Ectodermal cell (in vitro differentiated cells): ENCODE measurements around the gene PRAMEF10. TPM values are rescaled to one million over a fixed set of nuclear protein-coding genes. Genes with fewer than 3 reads are reported as not detected.
"Not testable (repeated sequence)": the region's sequence is repeated elsewhere in the genome, so short reads cannot be mapped to it uniquely, and the experiment has no call there.

ENCODE experiments used
- H3K27ac ChIP-seq: 2 replicates; pipeline ENCODE4 v1.7.0; 2013; ENCODE audit warnings: mild to moderate bottlenecking, low read depth, low read length; ENCODE audit not compliant: insufficient read depth, poor library complexity, severe bottlenecking
- H3K27me3 ChIP-seq: 2 replicates; pipeline ENCODE4 v1.7.0; 2013; ENCODE audit warnings: mild to moderate bottlenecking, low read length; ENCODE audit not compliant: insufficient read depth, control insufficient read depth, poor library complexity, severe bottlenecking
- H3K36me3 ChIP-seq: one replicate; pipeline ENCODE4 v1.7.0; 2013; ENCODE audit warnings: low read length; ENCODE audit not compliant: control insufficient read depth, insufficient read depth
- H3K4me1 ChIP-seq: one replicate; pipeline ENCODE4 v1.7.0; 2013; ENCODE audit warnings: low read length; ENCODE audit not compliant: control insufficient read depth, insufficient read depth
- H3K4me3 ChIP-seq: 2 replicates; pipeline ENCODE4 v1.7.0; 2013; ENCODE audit warnings: low read depth, low read length, control low read depth; ENCODE audit not compliant: insufficient read depth
- H3K9me3 ChIP-seq: 2 replicates; pipeline ENCODE4 v1.7.0; 2013; ENCODE audit warnings: mild to moderate bottlenecking, low read length, moderate library complexity; ENCODE audit not compliant: control insufficient read depth
- WGBS, 2 experiments: methylation state at CpG; one replicate each; pipeline ENCODE4 v1.1.7; 2013; ENCODE audit warnings: missing lambda C conversion rate in 2 of 2; 5-methylcytosine and 5-hydroxymethylcytosine counted together
- polyA plus RNA-seq, 4 experiments: library from polyadenylated mRNA; stranded (reverse); fragments of 50-300 nt; gene quantifications; one replicate each; pipeline ENCODE4 v1.2.3, GENCODE V29; 2013

Gene PRAMEF10, protein sequence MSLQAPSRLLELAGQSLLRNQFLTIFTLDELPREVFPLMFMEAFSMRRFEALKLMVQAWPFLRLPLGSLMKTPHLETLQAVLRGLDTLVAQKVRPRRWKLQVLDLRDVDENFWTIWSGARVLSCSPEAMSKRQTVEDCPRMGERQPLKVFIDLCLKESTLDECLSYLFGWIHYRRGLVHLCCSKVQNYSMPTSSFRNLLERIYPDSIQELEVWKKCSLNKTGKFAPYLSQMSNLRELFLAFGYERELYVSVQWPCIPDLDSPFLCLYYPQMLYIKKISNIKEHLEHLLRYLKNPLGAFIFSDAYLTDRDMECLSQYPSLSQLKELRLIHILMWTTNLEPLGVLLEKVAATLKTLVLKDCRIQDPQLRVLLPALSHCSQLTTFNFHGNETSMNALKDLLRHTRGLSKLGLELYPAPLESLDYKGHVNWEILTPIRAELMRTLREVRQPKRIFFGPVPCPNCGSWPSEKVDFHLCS
- polyA plus RNA-seq (2013, experiment 1 of 4): not detected
- not detected for polyA plus RNA-seq (2013, experiment 2 of 4)
- not detected for polyA plus RNA-seq (2013, experiment 3 of 4)
- polyA plus RNA-seq (2013, experiment 4 of 4): not detected

DNA sequence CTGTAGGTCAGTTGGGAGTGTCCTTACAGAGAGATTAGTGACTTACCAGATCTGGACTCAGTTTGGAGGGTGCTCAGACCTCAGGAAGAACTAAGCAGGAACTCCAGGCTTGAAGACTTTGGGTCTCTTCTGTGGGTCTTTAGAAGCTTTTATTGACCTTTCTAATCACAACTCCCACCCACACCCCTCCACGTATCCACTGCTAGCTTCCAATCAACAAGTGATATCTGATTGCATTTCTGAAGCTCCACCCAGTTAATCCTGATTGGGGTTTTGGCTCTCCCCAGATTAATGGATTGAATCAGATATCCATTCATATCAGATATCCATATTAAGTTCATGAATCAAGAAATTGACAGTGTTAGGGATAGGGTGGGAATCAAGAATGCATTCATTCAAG is at the start of gene PRAMEF10:
TSS of gene PRAMEF10 (minus strand) at position 101 of the 400 bp plus-strand sequence. CDS start 2,423 bp downstream, outside the sequence.
- H3K36me3 ChIP-seq, H3K27me3 ChIP-seq, H3K27ac ChIP-seq, H3K4me1 ChIP-seq, H3K4me3 ChIP-seq, H3K9me3 ChIP-seq: not testable (repeated sequence)
- WGBS, 2 experiments: no CpG with 5 or more reads among the region's 1 CpG

DNA sequence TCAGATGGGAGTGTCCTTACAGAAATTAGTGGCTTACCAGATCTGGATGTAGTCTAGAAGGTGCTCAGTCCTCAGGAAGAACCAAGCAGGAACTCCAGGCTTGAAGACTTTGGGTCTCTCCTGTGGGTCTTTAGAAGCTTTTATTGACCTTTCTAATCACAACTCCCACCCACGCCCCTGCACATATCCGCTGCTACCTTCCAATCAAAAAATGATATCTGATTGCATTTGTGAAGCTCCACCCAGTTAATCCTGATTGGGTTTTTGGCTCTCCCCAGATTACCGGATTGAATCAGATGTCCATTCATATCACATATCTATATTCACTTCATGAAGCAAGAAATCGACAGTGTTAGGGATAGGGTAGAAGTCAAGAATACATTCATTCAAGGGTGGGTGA is 49.4 kb upstream of the PRAMEF10 start, which contains the start of gene PRAMEF6:
TSS of gene PRAMEF6 (minus strand) at position 101 of the 400 bp plus-strand sequence. CDS start 5,062 bp downstream, outside the sequence.
- not testable (repeated sequence) for H3K27me3 ChIP-seq, H3K4me3 ChIP-seq, H3K27ac ChIP-seq, H3K9me3 ChIP-seq, H3K4me1 ChIP-seq, H3K36me3 ChIP-seq
- no CpG with 5 or more reads among the region's 4 CpGs for WGBS, 2 experiments

DNA sequence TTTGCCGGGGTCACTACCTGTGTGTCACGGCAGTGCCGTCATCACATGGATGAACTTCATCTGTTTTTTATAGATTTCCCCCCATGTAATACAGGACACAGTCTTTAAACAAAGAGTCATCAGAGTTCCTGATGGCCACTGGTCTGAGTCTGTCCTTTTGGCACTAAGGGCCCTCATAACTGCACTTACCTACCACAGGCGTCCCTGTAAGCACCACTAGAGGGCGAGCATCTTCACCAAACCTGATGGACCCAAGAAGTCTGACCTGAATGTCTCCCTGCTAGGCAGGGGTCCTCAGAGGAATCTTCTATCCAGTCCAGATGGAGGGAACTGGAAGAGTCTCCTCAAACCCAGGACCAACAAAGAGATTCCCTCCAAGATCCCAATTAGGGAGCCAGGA is 26.3 kb upstream of the PRAMEF10 start:
- WGBS, 2 experiments: 93% methylated on average over 1 of the region's 5 CpGs; no CpG with 5 or more reads in 1 of the 2 experiments
- not testable (repeated sequence) for H3K4me3 ChIP-seq, H3K27ac ChIP-seq, H3K36me3 ChIP-seq, H3K27me3 ChIP-seq, H3K4me1 ChIP-seq, H3K9me3 ChIP-seq

DNA sequence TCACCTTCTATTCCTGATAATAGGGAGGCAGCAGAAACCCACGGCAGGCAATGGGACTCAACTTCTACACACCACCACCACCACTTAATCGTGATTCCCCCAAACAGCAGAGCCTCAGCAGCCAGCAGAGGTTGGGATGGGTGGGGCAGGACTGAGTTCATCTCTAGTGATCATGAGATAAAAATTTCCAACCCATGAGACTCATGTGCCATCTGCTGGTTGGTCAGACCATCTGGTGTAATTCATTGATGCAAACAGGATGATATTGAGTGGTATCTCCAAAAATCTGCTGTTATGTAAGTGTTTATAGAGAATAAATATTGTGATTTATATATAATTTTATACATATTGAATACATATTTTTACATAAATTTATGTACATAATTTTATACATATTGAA is 23.7 kb upstream of the PRAMEF10 start:
- not testable (repeated sequence) for H3K4me3 ChIP-seq, H3K4me1 ChIP-seq, H3K27me3 ChIP-seq, H3K27ac ChIP-seq, H3K9me3 ChIP-seq, H3K36me3 ChIP-seq
- WGBS, 2 experiments: 73 to 82% methylated on average over 1 to 2 of the region's 2 CpGs

DNA sequence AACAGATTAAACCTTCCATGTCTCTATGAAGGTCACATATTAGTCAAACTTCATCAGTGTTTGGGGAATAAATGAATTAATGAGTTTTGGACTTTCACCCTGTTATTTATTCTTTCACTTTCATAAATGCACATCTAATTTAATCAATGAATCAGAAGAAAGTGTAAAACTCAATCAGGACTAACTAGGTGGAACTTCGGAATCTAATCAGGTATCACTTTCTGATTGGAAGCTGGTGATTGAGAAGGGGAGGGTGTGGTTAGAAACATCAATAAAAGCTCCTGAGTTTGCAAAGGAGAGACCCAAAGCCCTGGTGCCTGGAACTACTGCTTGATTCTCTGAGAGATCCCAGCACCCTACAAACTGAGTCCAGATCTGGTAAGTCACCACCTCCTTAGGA is 18.2 kb upstream of the PRAMEF10 start, which contains the start of gene PRAMEF7:
TSS of gene PRAMEF7 (plus strand) at position 301 of the 400 bp plus-strand sequence. CDS start 1,083 bp downstream, outside the sequence.
- not testable (repeated sequence) for H3K4me3 ChIP-seq, H3K36me3 ChIP-seq, H3K27me3 ChIP-seq, H3K27ac ChIP-seq, H3K9me3 ChIP-seq, H3K4me1 ChIP-seq
- no CpG with 5 or more reads among the region's 1 CpG for WGBS, 2 experiments

DNA sequence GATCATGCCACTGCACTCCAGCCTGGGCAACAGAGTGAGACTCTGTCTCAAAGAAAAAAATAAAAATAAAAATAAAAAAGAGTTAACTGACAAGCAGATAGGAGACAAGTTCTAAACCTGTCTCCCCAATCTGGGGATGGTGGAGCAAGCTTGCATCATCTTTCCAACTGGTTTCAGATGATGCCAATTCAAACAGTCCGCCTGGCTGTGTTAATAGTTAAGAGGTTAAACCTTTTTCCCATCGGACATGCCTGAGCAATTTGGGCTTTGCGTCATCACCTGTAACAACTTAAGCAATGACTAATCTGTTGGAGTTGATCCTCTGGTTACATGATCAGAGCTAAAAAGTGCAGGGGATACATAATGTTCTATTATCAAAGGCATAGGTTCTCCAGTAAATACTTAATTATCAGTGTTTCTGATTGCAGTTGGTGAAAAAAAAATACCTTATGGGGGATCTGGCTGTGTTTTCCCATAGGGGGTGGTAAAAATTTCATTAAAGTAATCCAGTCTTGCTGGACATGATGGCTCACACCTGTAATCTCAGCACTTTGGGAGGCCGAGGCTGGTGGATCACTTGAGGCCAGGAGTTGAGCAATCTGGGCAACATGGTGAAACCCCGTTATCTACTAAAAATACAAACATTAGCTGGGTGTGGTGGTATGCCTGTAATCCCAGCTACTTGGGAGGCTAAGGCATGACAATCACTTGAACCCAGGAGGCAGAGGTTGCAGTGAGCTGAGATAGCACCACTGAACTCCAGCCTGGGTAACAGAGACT is 5.9 kb upstream of the PRAMEF10 start:
- H3K4me3 ChIP-seq, H3K4me1 ChIP-seq, H3K36me3 ChIP-seq, H3K27ac ChIP-seq, H3K27me3 ChIP-seq, H3K9me3 ChIP-seq: not testable (repeated sequence)
- 88% methylated on average over 1 of the region's 5 CpGs; no CpG with 5 or more reads in 1 of the 2 experiments for WGBS, 2 experiments

DNA sequence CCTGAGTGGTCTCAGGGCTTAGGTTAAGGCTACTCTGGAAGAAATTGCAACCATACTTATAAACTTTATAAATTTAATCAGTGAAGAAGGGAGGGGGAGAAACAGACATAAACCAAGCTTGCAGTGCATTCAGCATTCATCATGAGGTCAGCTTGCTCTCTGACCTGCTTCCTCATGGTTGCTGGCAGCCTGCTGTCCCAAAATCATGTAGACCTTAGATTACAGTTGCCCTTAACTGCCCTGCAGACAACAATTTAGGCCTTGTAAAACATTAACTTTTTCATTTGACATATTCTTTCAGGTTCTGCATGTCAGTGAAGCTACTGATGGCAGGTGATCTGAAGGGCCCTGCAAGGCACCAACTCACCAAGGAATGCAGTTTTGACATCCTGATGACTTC is 1.1 kb upstream of the PRAMEF10 start:
- H3K27me3 ChIP-seq, H3K4me3 ChIP-seq, H3K27ac ChIP-seq, H3K36me3 ChIP-seq, H3K4me1 ChIP-seq, H3K9me3 ChIP-seq: not testable (repeated sequence)

DNA sequence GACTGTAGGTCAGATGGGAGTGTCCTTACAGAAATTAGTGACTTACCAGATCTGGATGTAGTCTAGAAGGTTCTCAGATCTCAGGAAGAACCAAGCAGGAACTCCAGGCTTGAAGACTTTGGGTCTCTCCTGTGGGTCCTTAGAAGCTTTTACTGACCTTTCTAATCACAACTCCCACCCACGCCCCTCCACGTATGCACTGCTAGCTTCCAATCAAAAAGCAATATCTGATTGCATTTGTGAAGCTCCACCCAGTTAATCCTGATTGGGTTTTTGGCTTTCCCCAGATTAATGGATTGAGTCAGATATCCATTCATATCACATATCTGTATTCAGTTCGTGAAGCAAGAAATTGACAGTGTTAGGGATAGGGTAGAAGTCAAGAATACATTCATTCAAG is 12.0 kb downstream of the PRAMEF10 start, which contains the start of gene PRAMEF4:
TSS of gene PRAMEF4 (minus strand) at position 101 of the 400 bp plus-strand sequence. CDS start 2,807 bp downstream, outside the sequence.
- H3K27ac ChIP-seq, H3K4me1 ChIP-seq, H3K27me3 ChIP-seq, H3K36me3 ChIP-seq, H3K9me3 ChIP-seq, H3K4me3 ChIP-seq: not testable (repeated sequence)
- WGBS, 2 experiments: 41 to 67% methylated on average over 2 of the region's 3 CpGs

DNA sequence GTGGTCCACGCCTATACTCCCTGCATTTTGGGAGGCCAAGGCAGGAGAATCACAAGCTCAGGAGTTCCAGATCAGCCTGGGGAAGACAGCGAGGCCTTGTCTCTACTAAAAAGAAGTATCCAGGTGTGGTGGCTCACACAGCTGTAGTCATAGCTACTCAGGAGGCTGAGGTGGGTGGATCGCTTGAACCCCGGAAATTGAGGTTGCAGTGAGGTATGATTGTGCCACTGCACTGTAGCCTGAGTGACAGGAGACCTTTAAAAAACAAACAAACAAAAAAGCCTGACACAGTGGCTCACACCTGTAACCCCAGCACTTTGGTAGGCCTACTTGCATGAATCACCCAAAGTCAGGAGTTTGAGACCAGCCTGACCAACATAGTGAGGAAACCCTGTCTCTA is 19.6 kb downstream of the PRAMEF10 start:
- H3K27me3 ChIP-seq, H3K4me3 ChIP-seq, H3K9me3 ChIP-seq, H3K36me3 ChIP-seq, H3K27ac ChIP-seq, H3K4me1 ChIP-seq: not testable (repeated sequence)
- 54 to 67% methylated on average over 3 of the region's 4 CpGs for WGBS, 2 experiments
